IMR-90 (cell line): ENCODE results near the gene IL1F10. TPM values are rescaled to one million over a fixed set of nuclear protein-coding genes. Genes with fewer than 3 reads are reported as not detected.

Experiments used
- ATAC-seq: fragments of 200-7000 bp; cut with Tn5 transposase; 2 replicates; pipeline ENCODE4 v1.9.1; 2020; ENCODE audit warnings: low read depth, mild to moderate bottlenecking, moderate library complexity
- BruUV-seq: library from RNA; stranded (reverse); fragments of 400-500 nt; replicated peaks from 2 replicates; lab custom pipeline; 2021; lab: Mats Ljungman, UMichigan
- CTCF ChIA-PET: fragments of 300-600 bp; formaldehyde crosslinking; extraction: SDS; loops from one replicate; lab custom pipeline; 2021; ENCODE audit warnings: antibody characterized with exemption; lab: Yijun Ruan, JAX
- POLR2A ChIA-PET: fragments of 300-600 bp; sonication (Branson Sonifier 250); formaldehyde crosslinking; loops from one replicate; lab custom pipeline; 2022; ENCODE audit warnings: antibody characterized with exemption; ENCODE audit not compliant: unreplicated experiment; lab: Charles Lee
- DNase-seq: peaks from one replicate; pipeline ENCODE4 v3.0.0; 2013
- H2AFZ ChIP-seq: replicated peaks from 2 replicates; pipeline ENCODE3; 2013; ENCODE audit warnings: low read length, mild to moderate bottlenecking; ENCODE audit not compliant: poor library complexity
- H2AK5ac ChIP-seq: 2 replicates; pipeline ENCODE4 v1.6.1; 2013; ENCODE audit warnings: low read depth, low read length, inconsistent platforms
- H2AK9ac ChIP-seq: replicated peaks from 2 replicates; pipeline ENCODE3; 2013; ENCODE audit warnings: mild to moderate bottlenecking, low read depth, low read length, moderate library complexity; ENCODE audit not compliant: poor library complexity
- H2BK120ac ChIP-seq: 2 replicates; pipeline ENCODE4 v1.6.1; 2013; ENCODE audit warnings: low read depth, low read length, inconsistent platforms
- H2BK15ac ChIP-seq: 3 replicates; pipeline ENCODE4 v1.6.1; 2013; ENCODE audit warnings: low read depth, low read length, inconsistent platforms
- H2BK20ac ChIP-seq: 2 replicates; pipeline ENCODE4 v1.6.1; 2013; ENCODE audit warnings: low read depth, mild to moderate bottlenecking, inconsistent platforms, low read length, moderate library complexity
- H2BK5ac ChIP-seq: 2 replicates; pipeline ENCODE4 v1.6.1; 2013; ENCODE audit warnings: mild to moderate bottlenecking, low read depth, low read length, inconsistent platforms; ENCODE audit not compliant: poor library complexity, severe bottlenecking
- H3K14ac ChIP-seq: replicated peaks from 2 replicates; pipeline ENCODE4 v1.6.1; 2013; ENCODE audit warnings: low read depth, low read length, inconsistent platforms
- H3K18ac ChIP-seq: 2 replicates; pipeline ENCODE4 v1.6.1; 2013; ENCODE audit warnings: low read depth, low read length, control low read depth
- H3K23ac ChIP-seq: 2 replicates; pipeline ENCODE4 v1.6.1; 2013; ENCODE audit warnings: low read depth, low read length, inconsistent platforms
- H3K27ac ChIP-seq: 2 replicates; pipeline ENCODE4 v1.5.1; 2013; ENCODE audit warnings: mild to moderate bottlenecking, control low read depth, low read length; ENCODE audit not compliant: insufficient read depth
- H3K27me3 ChIP-seq: 2 replicates; pipeline ENCODE4 v1.6.1; 2013; ENCODE audit warnings: low read length; ENCODE audit not compliant: control insufficient read depth, insufficient read depth
- H3K36me3 ChIP-seq: 2 replicates; pipeline ENCODE4 v1.6.1; 2013; ENCODE audit warnings: low read length, mixed read lengths; ENCODE audit not compliant: control insufficient read depth, insufficient read depth
- H3K4ac ChIP-seq: 2 replicates; pipeline ENCODE4 v1.6.1; 2013; ENCODE audit warnings: low read depth, low read length, inconsistent platforms
- H3K4me1 ChIP-seq: 2 replicates; pipeline ENCODE4 v1.6.1; 2013; ENCODE audit warnings: low read length, mixed read lengths; ENCODE audit not compliant: control insufficient read depth, insufficient read depth
- H3K4me2 ChIP-seq: 2 replicates; pipeline ENCODE4 v1.6.1; 2013; ENCODE audit warnings: low read depth, mild to moderate bottlenecking, control low read depth, low read length, moderate library complexity
- H3K4me3 ChIP-seq: 2 replicates; pipeline ENCODE4 v1.5.1; 2013; ENCODE audit warnings: low read depth, mild to moderate bottlenecking, control low read depth, low read length, moderate library complexity; ENCODE audit not compliant: insufficient read depth
- H3K56ac ChIP-seq: 2 replicates; pipeline ENCODE4 v1.6.1; 2013; ENCODE audit warnings: low read length, inconsistent platforms; ENCODE audit not compliant: insufficient read depth; ENCODE audit errors: extremely low read depth
- H3K79me1 ChIP-seq, 2 experiments: 2 replicates each; pipeline ENCODE4 v1.6.1; 2013; ENCODE audit warnings: low read length in 2 of 2, inconsistent platforms in 1 of 2, low read depth in 1 of 2
- H3K9ac ChIP-seq: 2 replicates; pipeline ENCODE4 v1.6.1; 2013; ENCODE audit warnings: low read depth, low read length, control low read depth
- H3K9me1 ChIP-seq: 2 replicates; pipeline ENCODE4 v1.6.1; 2013; ENCODE audit warnings: low read length, inconsistent platforms; ENCODE audit not compliant: insufficient read depth
- H3K9me3 ChIP-seq: 2 replicates; pipeline ENCODE4 v1.6.1; 2013; ENCODE audit warnings: low read length; ENCODE audit not compliant: control insufficient read depth, insufficient read depth
- H4K20me1 ChIP-seq: 2 replicates; pipeline ENCODE4 v1.6.1; 2013; ENCODE audit warnings: low read length, inconsistent platforms; ENCODE audit not compliant: insufficient read depth
- H4K5ac ChIP-seq: 2 replicates; pipeline ENCODE4 v1.6.1; 2013; ENCODE audit warnings: mild to moderate bottlenecking, low read depth, low read length, control low read depth
- H4K8ac ChIP-seq, 2 experiments: 2 replicates each; pipeline ENCODE4 v1.6.1; 2013; ENCODE audit warnings: low read depth in 2 of 2, low read length in 2 of 2, control low read depth in 1 of 2, inconsistent platforms in 1 of 2
- H4K91ac ChIP-seq: 2 replicates; pipeline ENCODE4 v1.6.1; 2013; ENCODE audit warnings: low read depth, low read length, inconsistent platforms; ENCODE audit not compliant: insufficient read depth
- BHLHE40 ChIP-seq: fragments of 150-350 bp; IDR thresholded peaks from 2 replicates; pipeline ENCODE4 v1.6.1; 2016; ENCODE audit warnings: mild to moderate bottlenecking, low read depth, low read length
- CHD1 ChIP-seq: IDR thresholded peaks from 2 replicates; pipeline ENCODE4 v1.6.1; 2012; ENCODE audit warnings: low read depth, low read length, improper control_type of control experiment
- CTCF ChIP-seq: conservative IDR thresholded peaks from 2 replicates; pipeline ENCODE4 v1.5.1; 2012; ENCODE audit warnings: mild to moderate bottlenecking, low read depth, low read length, improper control_type of control experiment
- MAFK ChIP-seq: IDR thresholded peaks from 2 replicates; pipeline ENCODE4 v1.6.1; 2012; ENCODE audit warnings: low read depth, low read length, improper control_type of control experiment
- MAZ ChIP-seq: IDR thresholded peaks from 2 replicates; pipeline ENCODE4 v1.6.1; 2012; ENCODE audit warnings: low read depth, mild to moderate bottlenecking, low read length, improper control_type of control experiment, moderate library complexity, borderline replicate concordance
- MXI1 ChIP-seq: IDR thresholded peaks from 2 replicates; pipeline ENCODE4 v1.6.1; 2012; ENCODE audit warnings: low read depth, mild to moderate bottlenecking, low read length, moderate library complexity, borderline replicate concordance
- NFE2L2 ChIP-seq: fragments of 150-350 bp; IDR thresholded peaks from 2 replicates; pipeline ENCODE4 v1.6.1; 2016; ENCODE audit warnings: low read depth, mild to moderate bottlenecking, low read length
- POLR2A ChIP-seq: IDR thresholded peaks from 2 replicates; pipeline ENCODE4 v1.6.1; 2012; ENCODE audit warnings: mild to moderate bottlenecking, low read depth, low read length
- RAD21 ChIP-seq: IDR thresholded peaks from 2 replicates; pipeline ENCODE4 v1.6.1; 2012; ENCODE audit warnings: low read length, improper control_type of control experiment
- RFX5 ChIP-seq: IDR thresholded peaks from 2 replicates; pipeline ENCODE4 v1.8.0; 2012; ENCODE audit warnings: low read depth, mild to moderate bottlenecking, low read length, moderate library complexity
- WGBS, 2 experiments: methylation state at CpG; one replicate each; pipeline versions ENCODE4 v1.1.5 to v1.1.7; 2013; ENCODE audit warnings: missing lambda C conversion rate in 2 of 2; ENCODE audit not compliant: insufficient read length in 1 of 2; ENCODE audit errors: extremely low coverage in 2 of 2; 5-methylcytosine and 5-hydroxymethylcytosine counted together
- dilution Hi-C: fragments of 300-500 bp; cut with HindIII; formaldehyde crosslinking; loops from one replicate; pipeline ENCODE4 v1.14.3; 2018; ENCODE audit warnings: low sequenced_read_pairs; ENCODE audit not compliant: unreplicated experiment
- in situ Hi-C: fragments of 300-500 bp; cut with MboI; formaldehyde crosslinking; loops from 3 replicates; pipeline ENCODE4 v1.14.3; 2019; ENCODE audit warnings: low sequenced_read_pairs, inconsistent platforms, mixed read lengths
- intact Hi-C: fragments of 100-400 bp; cut with micrococcal nuclease; formaldehyde crosslinking; loops from 2 replicates; pipeline ENCODE4 v1.10.0; 2022
- polyA plus RNA-seq, 3 experiments: library from polyadenylated mRNA; depleted of rRNA; stranded (reverse); fragments of >200 nt; gene quantifications; 2 replicates each; pipeline ENCODE4 v1.2.3, GENCODE V29; 2012; ENCODE audit warnings: low replicate concordance in 1 of 3
- total RNA-seq: library from RNA; depleted of rRNA; stranded (reverse); fragments of >200 nt; gene quantifications from 2 replicates; pipeline ENCODE4 v1.2.3, GENCODE V29; 2012
- TF ChIP-seq, protein P1 (sequence below): fragments of 150-350 bp; IDR thresholded peaks from 2 replicates; pipeline ENCODE4 v1.6.1; 2016; ENCODE audit warnings: low read depth, mild to moderate bottlenecking, low read length, moderate library complexity, borderline replicate concordance
- TF ChIP-seq, protein P2 (sequence below): fragments of 150-350 bp; IDR thresholded peaks from 2 replicates; pipeline ENCODE4 v1.6.1; 2017; ENCODE audit warnings: mild to moderate bottlenecking, antibody characterized with exemption, low read length, low read depth

The IL1F10 gene
- total and polyA plus RNA-seq, 2 of the 4 experiments (the other 2 are of a cell fraction) = not detected

- H3K4me1 ChIP-seq = no peaks in the 10 kb centered on the region
- H3K4me3 ChIP-seq = no peak overlapping the region
- H3K23ac ChIP-seq = no peak overlapping the region
- H2BK120ac ChIP-seq = no peak overlapping the region
- CTCF ChIA-PET = no interaction called here
- in situ Hi-C loops = no loop called here
- TF ChIP-seq, protein P1, sequence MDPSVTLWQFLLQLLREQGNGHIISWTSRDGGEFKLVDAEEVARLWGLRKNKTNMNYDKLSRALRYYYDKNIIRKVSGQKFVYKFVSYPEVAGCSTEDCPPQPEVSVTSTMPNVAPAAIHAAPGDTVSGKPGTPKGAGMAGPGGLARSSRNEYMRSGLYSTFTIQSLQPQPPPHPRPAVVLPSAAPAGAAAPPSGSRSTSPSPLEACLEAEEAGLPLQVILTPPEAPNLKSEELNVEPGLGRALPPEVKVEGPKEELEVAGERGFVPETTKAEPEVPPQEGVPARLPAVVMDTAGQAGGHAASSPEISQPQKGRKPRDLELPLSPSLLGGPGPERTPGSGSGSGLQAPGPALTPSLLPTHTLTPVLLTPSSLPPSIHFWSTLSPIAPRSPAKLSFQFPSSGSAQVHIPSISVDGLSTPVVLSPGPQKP = no peak
- TF ChIP-seq, protein P2, sequence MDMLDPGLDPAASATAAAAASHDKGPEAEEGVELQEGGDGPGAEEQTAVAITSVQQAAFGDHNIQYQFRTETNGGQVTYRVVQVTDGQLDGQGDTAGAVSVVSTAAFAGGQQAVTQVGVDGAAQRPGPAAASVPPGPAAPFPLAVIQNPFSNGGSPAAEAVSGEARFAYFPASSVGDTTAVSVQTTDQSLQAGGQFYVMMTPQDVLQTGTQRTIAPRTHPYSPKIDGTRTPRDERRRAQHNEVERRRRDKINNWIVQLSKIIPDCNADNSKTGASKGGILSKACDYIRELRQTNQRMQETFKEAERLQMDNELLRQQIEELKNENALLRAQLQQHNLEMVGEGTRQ = no peak
- no peak for TF ChIP-seq RAD21
- no peak for TF ChIP-seq NFE2L2
- no peak for TF ChIP-seq MXI1
- no peak for TF ChIP-seq RFX5
- no peak for TF ChIP-seq CHD1
- no peak for TF ChIP-seq POLR2A
- no peak for TF ChIP-seq BHLHE40
- no peak for TF ChIP-seq CTCF
- no peak for TF ChIP-seq MAFK
- TF ChIP-seq MAZ = no peak
- H3K27me3 ChIP-seq = peaks cover 3% of the 10 kb centered on the region
- dilution Hi-C loops = no loop called here
- intact Hi-C loops = no loop called here
- H3K18ac ChIP-seq = no peak overlapping the region
- no peak overlapping the region for H4K5ac ChIP-seq
- H3K4me2 ChIP-seq = no peak overlapping the region
- H2AK9ac ChIP-seq = no peak overlapping the region
- H2AK5ac ChIP-seq = no peak overlapping the region
- H3K36me3 ChIP-seq = no peaks in the 10 kb centered on the region
- H3K9me3 ChIP-seq = no peaks in the 10 kb centered on the region
- H3K27ac ChIP-seq = no peak overlapping the region
- WGBS, 2 experiments = no CpG with 5 or more reads among the region's 1 CpG
- H2BK5ac ChIP-seq = no peak overlapping the region
- H4K20me1 ChIP-seq = no peaks in the 10 kb centered on the region
- H2BK15ac ChIP-seq = no peak overlapping the region
- POLR2A ChIA-PET = no interaction called here
- no peaks in the 10 kb centered on the region for H3K79me1 ChIP-seq
- no TSS peak for BruUV-seq
- H4K8ac ChIP-seq = no peak overlapping the region
- DNase-seq (no peak), ATAC-seq (no peak)
- H3K9ac ChIP-seq = no peak overlapping the region
- H4K91ac ChIP-seq = no peak overlapping the region
- H3K14ac ChIP-seq = no peak overlapping the region
- H2AFZ ChIP-seq = no peak overlapping the region
- no peaks in the 10 kb centered on the region for H3K9me1 ChIP-seq
- H2BK20ac ChIP-seq = no peak overlapping the region
- no peak overlapping the region for H3K4ac ChIP-seq
- H3K56ac ChIP-seq = no peak overlapping the region
Measured at GRCh38 chr2:113060796-113061195, 7.0 kb upstream of the IL1F10 start.
